K562 (cell line): ENCODE results near the gene TOR1AIP1. TPM values are rescaled to one million over a fixed set of nuclear protein-coding genes. Genes with fewer than 3 reads are reported as not detected.

ENCODE experiments used
- BDP1 ChIP-seq: IDR thresholded peaks from 3 replicates; pipeline ENCODE4 v1.6.1; 2011; ENCODE audit not compliant: insufficient read length, insufficient read depth
- CBX2 ChIP-seq: fragments of 200-600 bp; sonication (generic); IDR thresholded peaks from one replicate; pipeline ENCODE4 v1.6.1; 2012; ENCODE audit warnings: mild to moderate bottlenecking, low read length, inconsistent platforms; ENCODE audit not compliant: insufficient read depth, poor library complexity, severe bottlenecking
- COPS2 ChIP-seq: fragments of 450-650 bp; conservative IDR thresholded peaks from 2 replicates; pipeline ENCODE4 v1.6.1; 2016; ENCODE audit warnings: mild to moderate bottlenecking, moderate library complexity
- HNRNPLL ChIP-seq: fragments of 200-400 bp; formaldehyde crosslinking; IDR thresholded peaks from 2 replicates; pipeline ENCODE4 v1.6.1; 2017; ENCODE audit warnings: low read length, low read depth, mild to moderate bottlenecking; ENCODE audit not compliant: poor library complexity, severe bottlenecking
- KLF6 ChIP-seq: fragments of 250-450 bp; sonication (Bioruptor Pico); IDR thresholded peaks from 2 replicates; pipeline ENCODE4 v1.4.0; 2020; ENCODE audit warnings: mild to moderate bottlenecking, moderate library complexity, borderline replicate concordance
- LARP7 ChIP-seq: fragments of 450-650 bp; IDR thresholded peaks from 2 replicates; pipeline ENCODE4 v1.6.1; 2016
- MEF2A ChIP-seq: IDR thresholded peaks from 2 replicates; pipeline ENCODE4 v1.6.1; 2011; ENCODE audit warnings: low read depth, mild to moderate bottlenecking, low read length, moderate library complexity; ENCODE audit not compliant: control insufficient read depth
- MTF1 ChIP-seq: fragments of 250-450 bp; sonication (Bioruptor Pico); IDR thresholded peaks from 2 replicates; pipeline ENCODE4 v1.9.0; 2021; ENCODE audit warnings: moderate library complexity, mild to moderate bottlenecking, inconsistent platforms, borderline replicate concordance
- NFE2L1 ChIP-seq: fragments of 450-650 bp; IDR thresholded peaks from 2 replicates; pipeline ENCODE4 v1.6.1; 2016; ENCODE audit warnings: missing genetic modification characterization, low read depth, mild to moderate bottlenecking, missing compliant biosample characterization, moderate library complexity, borderline replicate concordance
- OTX1 ChIP-seq: fragments of 450-650 bp; formaldehyde crosslinking; IDR thresholded peaks from 2 replicates; pipeline ENCODE4 v1.4.0; 2022; ENCODE audit warnings: mild to moderate bottlenecking
- RBBP5 ChIP-seq: fragments of 200-600 bp; sonication (generic); IDR thresholded peaks from 2 replicates; pipeline ENCODE4 v1.6.1; 2012; ENCODE audit warnings: borderline replicate concordance, mild to moderate bottlenecking, low read length, control low read depth, inconsistent platforms; ENCODE audit not compliant: insufficient read depth, poor library complexity, severe bottlenecking
- RBM14 ChIP-seq: fragments of 200-400 bp; formaldehyde crosslinking; IDR thresholded peaks from 2 replicates; pipeline ENCODE4 v1.6.1; 2018; ENCODE audit warnings: low read depth, mild to moderate bottlenecking, low read length, moderate library complexity, borderline replicate concordance; ENCODE audit not compliant: insufficient read depth
- RHOXF2B ChIP-seq: fragments of 250-450 bp; sonication (Bioruptor Pico); conservative IDR thresholded peaks from 2 replicates; pipeline ENCODE4 v1.5.1; 2021
- SMARCA5 ChIP-seq: fragments of 450-650 bp; IDR thresholded peaks from 2 replicates; pipeline ENCODE4 v1.6.1; 2016
- SRSF9 ChIP-seq: fragments of 200-400 bp; formaldehyde crosslinking; IDR thresholded peaks from 2 replicates; pipeline ENCODE4 v1.6.1; 2017; ENCODE audit warnings: low read depth, low read length, borderline replicate concordance
- SUPT5H ChIP-seq: fragments of 450-650 bp; IDR thresholded peaks from 2 replicates; pipeline ENCODE4 v1.6.1; 2016
- TCF7L2 ChIP-seq: fragments of 150-350 bp; IDR thresholded peaks from 2 replicates; pipeline ENCODE4 v1.6.1; 2016; ENCODE audit warnings: low read depth, mild to moderate bottlenecking, low read length, moderate library complexity
- TRIM28 ChIP-seq: fragments of 450-650 bp; IDR thresholded peaks from 2 replicates; pipeline ENCODE4 v1.6.1; 2017
- U2AF1 ChIP-seq: fragments of 200-400 bp; formaldehyde crosslinking; optimal IDR thresholded peaks from 2 replicates; pipeline ENCODE3; 2017; ENCODE audit warnings: mild to moderate bottlenecking, low read depth, low read length, moderate library complexity
- WHSC1 ChIP-seq: IDR thresholded peaks from one replicate; pipeline ENCODE4 v1.6.1; 2012; ENCODE audit warnings: low read length, control low read depth, inconsistent platforms
- XRCC3 ChIP-seq: fragments of 450-650 bp; IDR thresholded peaks from 2 replicates; pipeline ENCODE4 v1.6.1; 2017; ENCODE audit warnings: mild to moderate bottlenecking, moderate library complexity
- ZNF316 ChIP-seq: fragments of 450-650 bp; IDR thresholded peaks from 2 replicates; pipeline ENCODE4 v1.6.1; 2016
- ZNF347 ChIP-seq: fragments of 450-650 bp; formaldehyde crosslinking; IDR thresholded peaks from 2 replicates; pipeline ENCODE4 v1.4.0; 2020; ENCODE audit warnings: low read depth, mild to moderate bottlenecking, moderate library complexity
- ZNF583 ChIP-seq: fragments of 250-450 bp; sonication (Bioruptor Pico); IDR thresholded peaks from 2 replicates; pipeline ENCODE4 v1.4.0; 2020
- ZNF707 ChIP-seq: fragments of 250-450 bp; sonication (Bioruptor Pico); conservative IDR thresholded peaks from 2 replicates; pipeline ENCODE4 v1.8.0; 2022; ENCODE audit warnings: inconsistent platforms, mild to moderate bottlenecking, moderate library complexity
- ZNF75A ChIP-seq: fragments of 450-650 bp; formaldehyde crosslinking; IDR thresholded peaks from 2 replicates; pipeline ENCODE4 v1.4.0; 2020; ENCODE audit warnings: mild to moderate bottlenecking
- ZNF830 ChIP-seq: fragments of 250-450 bp; sonication (Bioruptor Pico); IDR thresholded peaks from 2 replicates; pipeline ENCODE4 v1.5.0; 2021; ENCODE audit warnings: mild to moderate bottlenecking
- polyA plus RNA-seq, 8 experiments: library from polyadenylated mRNA; depleted of rRNA in 4 of 8; stranded (reverse) in 5 of 8; unstranded in 3 of 8; fragments of >200 nt; fragmentation: Nextera tagmentation in 2 of 8; fragmentation: Illumina TruSeq in 1 of 8; extraction: Ambion mirVana in 2 of 8; extraction: Trizol in 1 of 8; gene quantifications; 2 replicates each; pipeline versions ENCODE4 v1.2.1 to v1.2.3, GENCODE V29; 2011 to 2014; ENCODE audit warnings: inconsistent platforms in 1 of 8, missing spikeins in 1 of 8
- total RNA-seq, 7 experiments: library from RNA; depleted of rRNA in 6 of 7; stranded (reverse); fragments of >200 nt in 6 of 7; fragmentation: Illumina TruSeq in 2 of 7; extraction: Trizol in 2 of 7; gene quantifications; 2 replicates each; pipeline versions ENCODE4 v1.2.1 to v1.2.3, GENCODE V29; 2011 to 2021; ENCODE audit warnings: low replicate concordance in 1 of 7
- TF ChIP-seq, protein P1 (sequence below): fragments of 450-650 bp; IDR thresholded peaks from 2 replicates; pipeline ENCODE4 v1.6.1; 2016; ENCODE audit warnings: mild to moderate bottlenecking
- TF ChIP-seq, protein P2 (sequence below): fragments of 250-450 bp; sonication (Bioruptor Pico); IDR thresholded peaks from 2 replicates; pipeline ENCODE4 v1.8.0; 2021; ENCODE audit warnings: borderline replicate concordance, mild to moderate bottlenecking, moderate library complexity; ENCODE audit not compliant: poor library complexity, severe bottlenecking

The TOR1AIP1 gene
- total and polyA plus RNA-seq, 9 of the 15 experiments (the other 6 are each of a cell fraction or from before 2014, with no cell fraction given), result 18.1 to 46.9 (median 35.5) TPM

DNA sequence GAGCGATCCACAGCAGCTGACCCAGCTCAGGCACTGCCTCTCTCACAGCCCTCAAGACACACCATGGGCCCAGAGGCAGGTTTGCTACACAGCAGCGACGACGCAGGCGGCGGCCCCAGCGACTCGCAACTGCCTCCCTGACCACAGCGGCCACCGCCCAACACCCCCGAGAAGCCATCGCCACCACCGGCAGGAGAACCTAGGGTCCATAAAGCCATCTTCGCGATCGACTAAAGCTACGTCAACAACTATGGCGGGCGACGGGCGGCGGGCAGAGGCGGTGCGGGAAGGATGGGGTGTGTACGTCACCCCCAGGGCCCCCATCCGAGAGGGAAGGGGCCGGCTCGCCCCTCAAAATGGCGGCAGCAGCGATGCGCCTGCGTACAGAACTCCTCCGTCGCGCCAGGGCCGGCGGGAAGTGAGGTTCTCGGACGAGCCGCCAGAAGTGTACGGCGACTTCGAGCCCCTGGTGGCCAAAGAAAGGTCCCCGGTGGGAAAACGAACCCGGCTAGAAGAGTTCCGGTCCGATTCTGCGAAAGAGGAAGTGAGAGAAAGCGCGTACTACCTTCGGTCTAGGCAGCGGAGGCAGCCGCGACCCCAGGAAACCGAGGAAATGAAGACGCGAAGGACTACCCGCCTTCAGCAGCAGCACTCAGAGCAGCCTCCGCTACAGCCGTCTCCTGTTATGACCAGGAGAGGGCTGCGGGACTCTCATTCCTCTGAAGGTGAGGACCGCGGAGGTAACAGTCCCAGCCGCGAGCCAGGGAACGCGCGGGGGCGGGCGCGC is at the start of gene TOR1AIP1 (continued):
- TF ChIP-seq ZNF75A (CRISPR knock-in tag) (peak; percentile 64; the same call in 1 of the 2 replicates), KLF6 (CRISPR knock-in tag) (peak; percentile 89), ZNF316 (peak; percentile 54), U2AF1 (no peak), NFE2L1 (tag) (no peak), HNRNPLL (peak; percentile 73), ZNF707 (CRISPR knock-in tag) (peak; percentile 80), SUPT5H (peak; percentile 98), ZNF347 (CRISPR knock-in tag) (no peak), XRCC3 (no peak), MTF1 (CRISPR knock-in tag) (no peak), SRSF9 (no peak), MEF2A (peak; percentile 67), WHSC1 (no peak), TCF7L2 (no peak), LARP7 (no peak), SMARCA5 (peak; percentile 70; the same call in 1 of the 2 replicates), COPS2 (no peak), RBM14 (no peak), RHOXF2B (peak; percentile 63; the same call in 1 of the 2 replicates), RBBP5 (peak; percentile 95), ZNF830 (CRISPR knock-in tag) (peak; percentile 75; the same call in 1 of the 2 replicates), TRIM28 (peak; percentile 64; the same call in 1 of the 2 replicates), OTX1 (CRISPR knock-in tag) (peak; percentile 87), BDP1 (no peak), ZNF583 (CRISPR knock-in tag) (peak; percentile 89), CBX2 (no peak)
- TF ChIP-seq, protein P1, sequence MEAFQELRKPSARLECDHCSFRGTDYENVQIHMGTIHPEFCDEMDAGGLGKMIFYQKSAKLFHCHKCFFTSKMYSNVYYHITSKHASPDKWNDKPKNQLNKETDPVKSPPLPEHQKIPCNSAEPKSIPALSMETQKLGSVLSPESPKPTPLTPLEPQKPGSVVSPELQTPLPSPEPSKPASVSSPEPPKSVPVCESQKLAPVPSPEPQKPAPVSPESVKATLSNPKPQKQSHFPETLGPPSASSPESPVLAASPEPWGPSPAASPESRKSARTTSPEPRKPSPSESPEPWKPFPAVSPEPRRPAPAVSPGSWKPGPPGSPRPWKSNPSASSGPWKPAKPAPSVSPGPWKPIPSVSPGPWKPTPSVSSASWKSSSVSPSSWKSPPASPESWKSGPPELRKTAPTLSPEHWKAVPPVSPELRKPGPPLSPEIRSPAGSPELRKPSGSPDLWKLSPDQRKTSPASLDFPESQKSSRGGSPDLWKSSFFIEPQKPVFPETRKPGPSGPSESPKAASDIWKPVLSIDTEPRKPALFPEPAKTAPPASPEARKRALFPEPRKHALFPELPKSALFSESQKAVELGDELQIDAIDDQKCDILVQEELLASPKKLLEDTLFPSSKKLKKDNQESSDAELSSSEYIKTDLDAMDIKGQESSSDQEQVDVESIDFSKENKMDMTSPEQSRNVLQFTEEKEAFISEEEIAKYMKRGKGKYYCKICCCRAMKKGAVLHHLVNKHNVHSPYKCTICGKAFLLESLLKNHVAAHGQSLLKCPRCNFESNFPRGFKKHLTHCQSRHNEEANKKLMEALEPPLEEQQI, result peak; percentile 98
- TF ChIP-seq, protein P2, sequence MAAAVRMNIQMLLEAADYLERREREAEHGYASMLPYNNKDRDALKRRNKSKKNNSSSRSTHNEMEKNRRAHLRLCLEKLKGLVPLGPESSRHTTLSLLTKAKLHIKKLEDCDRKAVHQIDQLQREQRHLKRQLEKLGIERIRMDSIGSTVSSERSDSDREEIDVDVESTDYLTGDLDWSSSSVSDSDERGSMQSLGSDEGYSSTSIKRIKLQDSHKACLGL (CRISPR knock-in tag), result no peak
